Astrocyte (in vitro differentiated cells and primary cell): ENCODE measurements around the gene SGCA. TPM values are rescaled to one million over a fixed set of nuclear protein-coding genes. Genes with fewer than 3 reads are reported as not detected.

Experiments
- DNase-seq: peaks from one replicate; pipeline ENCODE4 v3.0.0-alpha.2; 2010; ENCODE audit warnings: low read depth
- FAIRE-seq: peaks from 2 replicates; lab custom pipeline; 2011; peaks lifted over from hg19 to GRCh38; lab: Jason Lieb, UNC
- H2AFZ ChIP-seq: 2 replicates; pipeline ENCODE4 v1.6.0; 2012; ENCODE audit warnings: low read depth, low read length, inconsistent platforms
- H3K27ac ChIP-seq: 2 replicates; pipeline ENCODE4 v1.5.1; 2011; ENCODE audit warnings: low read depth, low read length, inconsistent platforms
- H3K27me3 ChIP-seq: 2 replicates; pipeline ENCODE4 v1.6.0; 2011; ENCODE audit warnings: low read length, inconsistent platforms; ENCODE audit not compliant: insufficient read depth
- H3K36me3 ChIP-seq: 2 replicates; pipeline ENCODE4 v1.5.1; 2011; ENCODE audit warnings: low read length, inconsistent platforms; ENCODE audit not compliant: insufficient read depth
- H3K4me1 ChIP-seq: 2 replicates; pipeline ENCODE4 v1.5.1; 2011; ENCODE audit warnings: low read length, inconsistent platforms; ENCODE audit not compliant: insufficient read depth
- H3K4me2 ChIP-seq: 2 replicates; pipeline ENCODE4 v1.6.0; 2012; ENCODE audit warnings: low read length, inconsistent platforms
- H3K4me3 ChIP-seq: 2 replicates; pipeline ENCODE4 v1.5.1; 2011; ENCODE audit warnings: low read depth, mild to moderate bottlenecking, low read length, inconsistent platforms; ENCODE audit not compliant: insufficient read depth
- H3K79me2 ChIP-seq: 2 replicates; pipeline ENCODE4 v1.6.0; 2012; ENCODE audit warnings: mild to moderate bottlenecking, low read length, inconsistent platforms; ENCODE audit not compliant: insufficient read depth
- H3K9ac ChIP-seq: 2 replicates; pipeline ENCODE4 v1.6.0; 2012; ENCODE audit warnings: mild to moderate bottlenecking, low read length, inconsistent platforms
- H3K9me3 ChIP-seq: 2 replicates; pipeline ENCODE4 v1.5.1; 2012; ENCODE audit warnings: low read depth, mild to moderate bottlenecking, low read length, inconsistent platforms; ENCODE audit not compliant: insufficient read depth
- H4K20me1 ChIP-seq: 2 replicates; pipeline ENCODE4 v1.6.0; 2012; ENCODE audit warnings: low read length, inconsistent platforms; ENCODE audit not compliant: insufficient read depth
- H3K27ac Mint-ChIP-seq: one replicate; pipeline ENCODE4 v1.8.0; 2021; ENCODE audit warnings: mild to moderate bottlenecking, mixed read lengths; ENCODE audit not compliant: unreplicated experiment
- H3K27me3 Mint-ChIP-seq: one replicate; pipeline ENCODE4 v1.8.0; 2021; ENCODE audit warnings: low read depth, mixed read lengths; ENCODE audit not compliant: unreplicated experiment
- H3K36me3 Mint-ChIP-seq: one replicate; pipeline ENCODE4 v1.8.0; 2021; ENCODE audit warnings: low read depth, mixed read lengths; ENCODE audit not compliant: unreplicated experiment
- H3K4me1 Mint-ChIP-seq: one replicate; pipeline ENCODE4 v1.8.0; 2021; ENCODE audit warnings: low read depth, mixed read lengths; ENCODE audit not compliant: unreplicated experiment
- H3K4me3 Mint-ChIP-seq: one replicate; pipeline ENCODE4 v1.8.0; 2021; ENCODE audit warnings: mild to moderate bottlenecking, moderate library complexity, mixed read lengths; ENCODE audit not compliant: unreplicated experiment
- H3K9me3 Mint-ChIP-seq: one replicate; pipeline ENCODE4 v1.8.0; 2021; ENCODE audit warnings: mild to moderate bottlenecking, mixed read lengths; ENCODE audit not compliant: unreplicated experiment
- EZH2 ChIP-seq: IDR thresholded peaks from 2 replicates; pipeline ENCODE4 v1.6.1; 2012; ENCODE audit warnings: mild to moderate bottlenecking, low read length, inconsistent platforms; ENCODE audit not compliant: insufficient read depth
- total RNA-seq: library from RNA; stranded (reverse); gene quantifications from 2 replicates; pipeline ENCODE4 v1.2.1, GENCODE V29; 2021
- TF ChIP-seq, protein P1 (sequence below): IDR thresholded peaks from 2 replicates; pipeline ENCODE4 v1.5.1; 2011; ENCODE audit warnings: low read depth, mild to moderate bottlenecking, inconsistent platforms, low read length, moderate library complexity; ENCODE audit not compliant: insufficient read depth

SGCA gene
- total RNA-seq, 1 donor from 2014 or later: 0.32 TPM

GRCh38 chr17:50209472-50210239, 43.9 kb downstream of the SGCA start:
- no peaks in the 10 kb centered on the region for H3K27me3 ChIP-seq
- TF ChIP-seq, protein P1, sequence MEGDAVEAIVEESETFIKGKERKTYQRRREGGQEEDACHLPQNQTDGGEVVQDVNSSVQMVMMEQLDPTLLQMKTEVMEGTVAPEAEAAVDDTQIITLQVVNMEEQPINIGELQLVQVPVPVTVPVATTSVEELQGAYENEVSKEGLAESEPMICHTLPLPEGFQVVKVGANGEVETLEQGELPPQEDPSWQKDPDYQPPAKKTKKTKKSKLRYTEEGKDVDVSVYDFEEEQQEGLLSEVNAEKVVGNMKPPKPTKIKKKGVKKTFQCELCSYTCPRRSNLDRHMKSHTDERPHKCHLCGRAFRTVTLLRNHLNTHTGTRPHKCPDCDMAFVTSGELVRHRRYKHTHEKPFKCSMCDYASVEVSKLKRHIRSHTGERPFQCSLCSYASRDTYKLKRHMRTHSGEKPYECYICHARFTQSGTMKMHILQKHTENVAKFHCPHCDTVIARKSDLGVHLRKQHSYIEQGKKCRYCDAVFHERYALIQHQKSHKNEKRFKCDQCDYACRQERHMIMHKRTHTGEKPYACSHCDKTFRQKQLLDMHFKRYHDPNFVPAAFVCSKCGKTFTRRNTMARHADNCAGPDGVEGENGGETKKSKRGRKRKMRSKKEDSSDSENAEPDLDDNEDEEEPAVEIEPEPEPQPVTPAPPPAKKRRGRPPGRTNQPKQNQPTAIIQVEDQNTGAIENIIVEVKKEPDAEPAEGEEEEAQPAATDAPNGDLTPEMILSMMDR: no peak
- no peak for TF ChIP-seq EZH2
- peak overlapping the region; percentile 100 for H3K27ac ChIP-seq
- Mint-ChIP-seq H3K9me3 (no peaks in the 10 kb centered on the region), H3K27me3 (no peaks in the 10 kb centered on the region), H3K36me3 (peaks cover 3% of the 10 kb centered on the region), H3K4me3 (peak overlapping the region; percentile 71), H3K4me1 (peaks cover 79% of the 10 kb centered on the region), H3K27ac (peak overlapping the region; percentile 100)
- peaks cover 78% of the 10 kb centered on the region for H3K4me1 ChIP-seq
- H3K4me3 ChIP-seq: peak overlapping the region; percentile 30
- H3K79me2 ChIP-seq: peaks cover 38% of the 10 kb centered on the region
- DNase-seq: peak; percentile 100
- H3K4me2 ChIP-seq: peak overlapping the region; percentile 82
- no peaks in the 10 kb centered on the region for H3K9me3 ChIP-seq
- peak overlapping the region; percentile 96 for H3K9ac ChIP-seq
- FAIRE-seq: no peak
- H4K20me1 ChIP-seq: no peaks in the 10 kb centered on the region
- H3K36me3 ChIP-seq: no peaks in the 10 kb centered on the region
- H2AFZ ChIP-seq: no peak overlapping the region

GRCh38 chr17:50210240-50211225, 44.7 kb downstream of the SGCA start:
- Histone ChIP-seq H3K9ac (peak overlapping the region; percentile 96), H3K79me2 (peaks cover 36% of the 10 kb centered on the region), H2AFZ (no peak overlapping the region), H4K20me1 (no peaks in the 10 kb centered on the region), H3K4me1 (peaks cover 69% of the 10 kb centered on the region), H3K27me3 (no peaks in the 10 kb centered on the region), H3K4me3 (peak overlapping the region; percentile 30), H3K36me3 (no peaks in the 10 kb centered on the region), H3K9me3 (no peaks in the 10 kb centered on the region), H3K4me2 (peak overlapping the region; percentile 82), H3K27ac (peak overlapping the region; percentile 100)
- DNase-seq: peak; percentile 98
- peak; percentile 78 for FAIRE-seq
- Mint-ChIP-seq H3K9me3 (no peaks in the 10 kb centered on the region), H3K4me3 (peak overlapping the region; percentile 71), H3K36me3 (peaks cover 5% of the 10 kb centered on the region), H3K27me3 (no peaks in the 10 kb centered on the region), H3K4me1 (peaks cover 79% of the 10 kb centered on the region), H3K27ac (peak overlapping the region; percentile 100)
- TF ChIP-seq, protein P1: no peak
- TF ChIP-seq EZH2: no peak
